ENCODE results near the gene PNPLA7. TPM values are rescaled to one million over a fixed set of nuclear protein-coding genes. Genes with fewer than 3 reads are reported as not detected.

The PNPLA7 gene
- total RNA-seq, 1 donor from 2014 or later = 0.04 TPM

GRCh38 chr9:137459601-137460362 is 90.4 kb downstream of the PNPLA7 start:
- H3K36me3 ChIP-seq (ENCODE audit: control insufficient read depth, insufficient read depth, low read length) = no peaks in the 10 kb centered on the region
- no peak for TF ChIP-seq CTCF (IDR thresholded peaks at IDR 0.05; ENCODE audit: insufficient read depth, low read length, poor library complexity, severe bottlenecking)
- H3K27me3 ChIP-seq (ENCODE audit: control insufficient read depth, insufficient read depth, low read length) = peaks cover 8% of the 10 kb centered on the region
- H3K4me3 ChIP-seq (ENCODE audit: low read depth, low read length) = peak overlapping the region; percentile 25
- no peak for DNase-seq (ENCODE audit: low read depth)

GRCh38 chr9:137459152-137459600 is 91.0 kb downstream of the PNPLA7 start, which contains the start of gene NSMF:
TSS of gene NSMF (minus strand) at chr9:137459334. CDS start at chr9:137459102, 232 bp downstream.
- H3K36me3 ChIP-seq (ENCODE audit: control insufficient read depth, insufficient read depth, low read length) = no peaks in the 10 kb centered on the region
- peaks cover 8% of the 10 kb centered on the region for H3K27me3 ChIP-seq (ENCODE audit: control insufficient read depth, insufficient read depth, low read length)
- no peak for DNase-seq (ENCODE audit: low read depth)
- H3K4me3 ChIP-seq (ENCODE audit: low read depth, low read length) = peak within 1 kb of the TSS; percentile 73
- TF ChIP-seq CTCF (IDR thresholded peaks at IDR 0.05; ENCODE audit: insufficient read depth, low read length, poor library complexity, severe bottlenecking) = no peak

- DNase-seq (ENCODE audit: low read depth) = no peak
- TF ChIP-seq CTCF (IDR thresholded peaks at IDR 0.05; ENCODE audit: insufficient read depth, low read length, poor library complexity, severe bottlenecking) = no peak
Observed at GRCh38 chr9:137458194-137459151, 91.7 kb downstream of the PNPLA7 start.

GRCh38 chr9:137457406-137458193 is 92.6 kb downstream of the PNPLA7 start:
- no peak for TF ChIP-seq CTCF (IDR thresholded peaks at IDR 0.05; ENCODE audit: insufficient read depth, low read length, poor library complexity, severe bottlenecking)
- Histone ChIP-seq H3K4me3 (ENCODE audit: low read depth, low read length) (peak overlapping the region; percentile 73), H3K27me3 (ENCODE audit: control insufficient read depth, insufficient read depth, low read length) (peaks cover 8% of the 10 kb centered on the region), H3K36me3 (ENCODE audit: control insufficient read depth, insufficient read depth, low read length) (no peaks in the 10 kb centered on the region)
- DNase-seq (ENCODE audit: low read depth) = no peak

More at GRCh38 chr9:137458194-137459151, 91.7 kb downstream of the PNPLA7 start:
- Histone ChIP-seq H3K4me3 (ENCODE audit: low read depth, low read length) (peak overlapping the region; percentile 73), H3K27me3 (ENCODE audit: control insufficient read depth, insufficient read depth, low read length) (peaks cover 8% of the 10 kb centered on the region), H3K36me3 (ENCODE audit: control insufficient read depth, insufficient read depth, low read length) (no peaks in the 10 kb centered on the region)

- no peak for DNase-seq (ENCODE audit: low read depth)
- no peak overlapping the region for H3K4me3 ChIP-seq (ENCODE audit: low read depth, low read length)
- no peak for TF ChIP-seq CTCF (IDR thresholded peaks at IDR 0.05; ENCODE audit: insufficient read depth, low read length, poor library complexity, severe bottlenecking)
- H3K36me3 ChIP-seq (ENCODE audit: control insufficient read depth, insufficient read depth, low read length) = no peaks in the 10 kb centered on the region
- H3K27me3 ChIP-seq (ENCODE audit: control insufficient read depth, insufficient read depth, low read length) = peaks cover 3% of the 10 kb centered on the region
Observed at GRCh38 chr9:137456864-137457405, 93.3 kb downstream of the PNPLA7 start.
